ENCODE data around the gene HLCS.

- TF ChIP-seq EP300 (IDR thresholded peaks at IDR 0.05; ENCODE audit: low read depth) = no peak
- no peak for TF ChIP-seq CTCF (IDR thresholded peaks at IDR 0.05)
- TF ChIP-seq POLR2AphosphoS5 (IDR thresholded peaks at IDR 0.05) = no peak
These were observed 116.9 kb downstream of the HLCS start for GRCh38 chr21:36849461-36850105.
